Measurements from ENCODE around the gene ATXN3.
A peak's percentile ranks its signal among the peaks of the same experiment; 100 is the strongest.

DNA sequence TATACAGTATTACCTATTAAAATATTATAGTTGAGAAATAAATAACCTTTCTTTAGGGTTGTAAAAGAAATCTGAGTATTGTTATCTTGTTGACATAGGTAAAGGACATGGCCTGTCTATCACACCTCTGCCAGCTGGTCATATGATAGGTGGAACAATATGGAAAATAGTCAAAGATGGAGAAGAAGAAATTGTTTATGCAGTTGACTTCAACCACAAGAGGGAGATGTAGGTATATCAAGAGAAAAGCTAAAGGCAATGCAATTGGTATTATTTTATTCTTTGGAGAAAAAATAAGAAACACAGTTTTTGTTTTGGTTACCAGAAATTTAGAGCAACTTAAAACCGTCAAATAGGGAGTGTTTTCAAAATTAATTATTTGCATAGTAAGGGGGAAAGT is 28.9 kb upstream of the ATXN3 start:
- TF ChIP-seq, protein P1, sequence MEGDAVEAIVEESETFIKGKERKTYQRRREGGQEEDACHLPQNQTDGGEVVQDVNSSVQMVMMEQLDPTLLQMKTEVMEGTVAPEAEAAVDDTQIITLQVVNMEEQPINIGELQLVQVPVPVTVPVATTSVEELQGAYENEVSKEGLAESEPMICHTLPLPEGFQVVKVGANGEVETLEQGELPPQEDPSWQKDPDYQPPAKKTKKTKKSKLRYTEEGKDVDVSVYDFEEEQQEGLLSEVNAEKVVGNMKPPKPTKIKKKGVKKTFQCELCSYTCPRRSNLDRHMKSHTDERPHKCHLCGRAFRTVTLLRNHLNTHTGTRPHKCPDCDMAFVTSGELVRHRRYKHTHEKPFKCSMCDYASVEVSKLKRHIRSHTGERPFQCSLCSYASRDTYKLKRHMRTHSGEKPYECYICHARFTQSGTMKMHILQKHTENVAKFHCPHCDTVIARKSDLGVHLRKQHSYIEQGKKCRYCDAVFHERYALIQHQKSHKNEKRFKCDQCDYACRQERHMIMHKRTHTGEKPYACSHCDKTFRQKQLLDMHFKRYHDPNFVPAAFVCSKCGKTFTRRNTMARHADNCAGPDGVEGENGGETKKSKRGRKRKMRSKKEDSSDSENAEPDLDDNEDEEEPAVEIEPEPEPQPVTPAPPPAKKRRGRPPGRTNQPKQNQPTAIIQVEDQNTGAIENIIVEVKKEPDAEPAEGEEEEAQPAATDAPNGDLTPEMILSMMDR (IDR thresholded peaks at IDR 0.05 in 4 of 5, conservative IDR thresholded peaks at IDR 0.05 in 1 of 5), result peak in 3 of 5 experiments; percentile 7 to 29 (median 22)
- no peak for TF ChIP-seq POLR2A (IDR thresholded peaks at IDR 0.05)

Measured in gastrocnemius medialis (tissue), 4 donors.